Right lobe of liver (tissue), 4 donors: ENCODE data around the gene EI24.

Experiments used
- CTCF ChIP-seq, 4 donors: fragments of 200-600 bp in 3 of 4; fragments of 450-650 bp in 1 of 4; IDR thresholded peaks; one replicate each; pipeline versions ENCODE4 v1.5.1 to v1.8.0; 2016 to 2022; ENCODE audit warnings: antibody characterized with exemption in 4 of 4, mild to moderate bottlenecking in 2 of 4
- POLR2A ChIP-seq: fragments of 450-650 bp; IDR thresholded peaks from one replicate; pipeline ENCODE4 v1.6.1; 2017; ENCODE audit warnings: antibody characterized with exemption, mild to moderate bottlenecking
- donor health status: DM: no; HTN: no; CAD: no.
- donor health status: DM: no; HTN: no; CAD: no.
- donor health status: DM: no; HTN: yes; CAD: no.

GRCh38 chr11:125562430-125562829 lies 6.8 kb upstream of the EI24 start:
- TF ChIP-seq POLR2A (no peak), CTCF (IDR thresholded peaks at IDR 0.05) (no peak)
